ENCODE measurements around the gene SERPINA5. TPM values are rescaled to one million over a fixed set of nuclear protein-coding genes. Genes with fewer than 3 reads are reported as not detected.

Gene SERPINA5
- total RNA-seq, 6 experiments from 2014 or later: 24.7 to 317 (median 167) TPM

DNA sequence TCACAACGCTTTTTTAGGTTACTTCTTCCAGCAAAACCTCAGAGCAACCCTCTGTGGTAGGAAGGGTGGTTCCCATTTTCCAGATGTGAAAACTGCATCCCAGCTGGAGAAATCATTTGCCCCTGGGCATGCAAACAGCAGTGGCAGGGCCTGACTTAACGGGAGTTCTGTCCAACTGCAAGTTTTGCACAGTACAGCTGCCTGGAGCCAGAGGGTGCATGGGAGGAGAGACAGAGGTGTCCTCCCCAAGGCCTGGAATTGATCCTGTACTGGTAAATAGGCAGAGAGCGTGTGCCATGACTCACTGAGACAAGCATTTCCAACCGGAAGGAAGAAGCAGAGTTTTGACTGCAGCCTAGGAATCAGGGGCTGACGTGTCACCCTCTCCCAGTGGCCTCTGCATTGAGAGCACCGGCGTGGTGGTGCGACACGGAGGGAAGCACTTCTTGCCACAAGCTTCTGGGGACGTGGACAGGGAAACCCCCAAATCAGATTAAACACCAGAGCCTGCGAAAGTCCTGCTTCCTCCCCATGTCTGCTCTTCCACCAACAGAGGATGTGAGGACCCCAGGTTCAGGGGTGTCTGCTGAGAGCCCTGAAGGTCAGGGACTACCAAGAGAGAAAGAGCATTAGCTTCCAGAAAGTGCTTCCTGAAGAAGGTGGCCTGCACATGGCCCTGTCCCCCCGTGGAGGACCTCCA is 39.0 kb upstream of the SERPINA5 start:
- intact Hi-C loops (cut with DNase I): loop anchor here (10.0 kb wide), 2 partner anchors 97 to 117 kb away; no protein-coding TSS in a partner anchor
- ATAC-seq: peak in 1 of 4 donors; percentile 51

DNA sequence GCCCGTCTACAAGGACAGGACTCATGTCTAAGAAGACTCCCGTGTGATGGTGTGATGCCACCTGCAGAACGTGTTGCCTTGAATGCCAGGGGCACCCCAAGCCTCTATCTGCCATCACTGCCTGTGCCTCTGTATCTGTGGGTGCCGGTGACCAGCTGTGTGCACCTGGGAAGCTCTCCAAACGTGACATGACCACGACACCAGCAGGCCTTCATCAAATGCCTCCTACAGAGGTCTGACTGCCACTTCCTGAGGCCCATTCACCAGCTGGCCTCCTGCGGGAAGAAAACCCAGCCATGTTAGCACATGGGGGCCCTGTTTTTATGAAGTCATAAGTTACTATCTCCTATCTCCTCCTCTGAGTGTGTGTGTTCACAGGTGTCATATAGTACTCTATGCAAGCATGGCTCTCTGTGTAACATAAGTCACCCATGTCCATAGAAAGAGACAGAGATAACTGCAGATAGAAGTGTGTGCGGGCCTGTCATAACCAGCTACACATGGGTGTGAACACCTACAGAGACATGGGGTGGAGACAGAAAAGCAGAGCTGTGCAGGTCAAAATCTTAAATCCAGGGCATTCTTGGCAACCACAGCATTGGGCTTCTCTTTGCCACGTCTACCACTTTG is 38.3 kb upstream of the SERPINA5 start:
- H3K4me3 ChIP-seq: no peak overlapping the region
- no peak for DNase-seq
- no peak for ATAC-seq
- H3K36me3 ChIP-seq: no peaks in the 10 kb centered on the region
- no peak overlapping the region for H3K27ac ChIP-seq
- no peaks in the 10 kb centered on the region for H3K9me3 ChIP-seq
- intact Hi-C loops (cut with DNase I): loop anchor here (10.0 kb wide), 2 partner anchors 98 to 118 kb away; no protein-coding TSS in a partner anchor
- no peak for TF ChIP-seq CTCF (IDR thresholded peaks at IDR 0.05)
- TF ChIP-seq POLR2A (IDR thresholded peaks at IDR 0.05): no peak
- WGBS (ENCODE audit: insufficient coverage, low coverage, low lambda C conversion rate, missing lambda C conversion rate): 65% methylated on average over 7 of the region's 9 CpGs
- peaks cover 0 to 8% (median under 1%) of the 10 kb centered on the region in 4 donors for H3K4me1 ChIP-seq
- no peaks in the 10 kb centered on the region for H3K27me3 ChIP-seq

More for the DNA sequence above, 39.0 kb upstream of the SERPINA5 start:
- Histone ChIP-seq H3K4me3 (no peak overlapping the region), H3K27ac (no peak overlapping the region), H3K9me3 (no peaks in the 10 kb centered on the region), H3K27me3 (no peaks in the 10 kb centered on the region), H3K4me1 (peaks cover 0 to 7% (median 0%) of the 10 kb centered on the region in 4 donors), H3K36me3 (no peaks in the 10 kb centered on the region)
- DNase-seq: no peak
- TF ChIP-seq POLR2A (IDR thresholded peaks at IDR 0.05): no peak
- TF ChIP-seq CTCF (IDR thresholded peaks at IDR 0.05): no peak
- 31% methylated on average over 2 of the region's 12 CpGs for WGBS (ENCODE audit: insufficient coverage, low coverage, low lambda C conversion rate, missing lambda C conversion rate)

GRCh38 chr14:94543449-94544124 is 37.6 kb upstream of the SERPINA5 start:
- Histone ChIP-seq H3K4me3 (no peak overlapping the region), H3K36me3 (no peaks in the 10 kb centered on the region), H3K4me1 (peaks cover 0 to 14% (median 4%) of the 10 kb centered on the region in 4 donors), H3K27me3 (no peaks in the 10 kb centered on the region), H3K9me3 (no peaks in the 10 kb centered on the region), H3K27ac (no peak overlapping the region)
- ATAC-seq (no peak), DNase-seq (no peak)
- TF ChIP-seq CTCF (IDR thresholded peaks at IDR 0.05): no peak
- no peak for TF ChIP-seq POLR2A (IDR thresholded peaks at IDR 0.05)
- intact Hi-C loops (cut with DNase I): loop anchor here (10.0 kb wide), 2 partner anchors 99 to 119 kb away; no protein-coding TSS in a partner anchor
- WGBS (ENCODE audit: insufficient coverage, low coverage, low lambda C conversion rate, missing lambda C conversion rate): 53% methylated on average over 2 of the region's 15 CpGs

DNA sequence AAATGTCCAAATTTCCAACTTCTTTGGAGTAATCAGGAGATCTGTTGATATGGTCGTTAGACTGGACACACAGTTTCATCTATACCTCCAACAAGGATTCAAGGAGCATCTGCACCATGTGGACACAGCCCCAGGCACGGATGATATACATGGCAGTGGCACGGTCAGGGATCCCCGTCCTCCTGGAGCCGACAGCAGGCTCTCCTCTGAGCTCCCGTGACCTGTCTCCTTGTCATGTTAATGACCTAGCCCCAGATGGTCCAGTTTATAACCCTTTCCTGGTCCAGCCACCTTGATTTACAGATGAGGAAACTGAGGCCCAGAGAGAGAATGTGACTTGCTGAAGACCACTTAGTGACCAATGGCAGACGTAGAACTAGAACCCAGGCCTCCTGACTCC is 36.5 kb upstream of the SERPINA5 start:
- Histone ChIP-seq H3K4me3 (no peak overlapping the region), H3K36me3 (no peaks in the 10 kb centered on the region), H3K27me3 (no peaks in the 10 kb centered on the region), H3K4me1 (peaks cover 0 to 17% (median 5%) of the 10 kb centered on the region in 4 donors), H3K27ac (no peak overlapping the region), H3K9me3 (no peaks in the 10 kb centered on the region)
- TF ChIP-seq CTCF (IDR thresholded peaks at IDR 0.05) (no peak), POLR2A (IDR thresholded peaks at IDR 0.05) (no peak)
- intact Hi-C loops (cut with DNase I): loop anchor here (10.0 kb wide), 2 partner anchors 100 to 120 kb away; no protein-coding TSS in a partner anchor
- DNase-seq: no peak
- ATAC-seq: no peak
- WGBS (ENCODE audit: insufficient coverage, low coverage, low lambda C conversion rate, missing lambda C conversion rate): 45% methylated on average over 6 of the region's 7 CpGs

Measured in right lobe of liver (tissue), 6 donors.